ENCODE measurements around the gene IAPP.

DNA sequence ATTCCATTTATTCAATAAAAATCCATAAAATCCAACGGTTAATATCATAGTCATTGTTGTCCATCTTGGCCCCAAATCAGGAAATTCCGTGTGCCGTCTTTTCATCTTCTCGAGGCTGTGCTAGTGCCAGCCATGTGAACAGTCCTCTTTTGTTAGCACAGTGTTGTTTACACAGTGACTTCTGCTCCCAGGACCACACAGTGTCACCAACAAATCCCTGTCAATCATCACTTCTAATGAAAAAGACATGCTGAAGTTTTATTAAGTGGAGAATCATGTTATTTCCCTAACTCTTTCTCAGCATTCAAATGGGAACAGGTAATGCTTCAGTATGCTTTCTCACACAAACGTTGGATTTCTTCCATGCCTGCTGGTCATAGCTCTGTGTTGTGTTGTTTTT, 36.0 kb upstream of the IAPP start:
- TF ChIP-seq, protein P1, sequence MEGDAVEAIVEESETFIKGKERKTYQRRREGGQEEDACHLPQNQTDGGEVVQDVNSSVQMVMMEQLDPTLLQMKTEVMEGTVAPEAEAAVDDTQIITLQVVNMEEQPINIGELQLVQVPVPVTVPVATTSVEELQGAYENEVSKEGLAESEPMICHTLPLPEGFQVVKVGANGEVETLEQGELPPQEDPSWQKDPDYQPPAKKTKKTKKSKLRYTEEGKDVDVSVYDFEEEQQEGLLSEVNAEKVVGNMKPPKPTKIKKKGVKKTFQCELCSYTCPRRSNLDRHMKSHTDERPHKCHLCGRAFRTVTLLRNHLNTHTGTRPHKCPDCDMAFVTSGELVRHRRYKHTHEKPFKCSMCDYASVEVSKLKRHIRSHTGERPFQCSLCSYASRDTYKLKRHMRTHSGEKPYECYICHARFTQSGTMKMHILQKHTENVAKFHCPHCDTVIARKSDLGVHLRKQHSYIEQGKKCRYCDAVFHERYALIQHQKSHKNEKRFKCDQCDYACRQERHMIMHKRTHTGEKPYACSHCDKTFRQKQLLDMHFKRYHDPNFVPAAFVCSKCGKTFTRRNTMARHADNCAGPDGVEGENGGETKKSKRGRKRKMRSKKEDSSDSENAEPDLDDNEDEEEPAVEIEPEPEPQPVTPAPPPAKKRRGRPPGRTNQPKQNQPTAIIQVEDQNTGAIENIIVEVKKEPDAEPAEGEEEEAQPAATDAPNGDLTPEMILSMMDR (IDR thresholded peaks at IDR 0.05; ENCODE audit: insufficient read depth, low read depth, low read length), result no peak
- no peak for TF ChIP-seq EZH2 (IDR thresholded peaks at IDR 0.05; ENCODE audit: insufficient read depth, low read length)
